ENCODE measurements around the gene RMI1.
A peak's percentile ranks its signal among the peaks of the same experiment; 100 is the strongest.

RMI1 gene

GRCh38 chr9:83978992-83979811 is 1.4 kb upstream of the RMI1 start:
- Histone ChIP-seq H2BK15ac (replicated peaks; ENCODE audit: low read depth) (no peak overlapping the region), H3K27ac (ENCODE audit: low read depth, low read length) (peak overlapping the region; percentile 68), H3K56ac (ENCODE audit: low read length) (peak overlapping the region; percentile 90), H3K36me3 (ENCODE audit: control insufficient read depth, insufficient read depth, low read length) (peaks cover 7% of the 10 kb centered on the region), H3K4me1 (ENCODE audit: control insufficient read depth, low read depth, low read length) (no peaks in the 10 kb centered on the region), H3K9ac (ENCODE audit: low read length) (peak overlapping the region; percentile 85), H2AK5ac (ENCODE audit: low read length) (peak overlapping the region; percentile 81), H3K79me2 (ENCODE audit: control insufficient read depth, insufficient read depth, low read length) (peaks cover 72% of the 10 kb centered on the region), H3K23ac (ENCODE audit: low read length) (peak overlapping the region; percentile 81), H3K4me3 (ENCODE audit: low read length) (peak overlapping the region; percentile 98), H3K4ac (ENCODE audit: low read depth, low read length) (peak overlapping the region; percentile 99), H3K79me1 (ENCODE audit: low read length) (peaks cover 4% of the 10 kb centered on the region), H2BK5ac (ENCODE audit: low read length) (peak overlapping the region; percentile 69), H3K27me3 (ENCODE audit: insufficient read depth, low read length, poor library complexity) (no peaks in the 10 kb centered on the region), H4K8ac (ENCODE audit: low read depth, low read length) (no peak overlapping the region), H2BK120ac (ENCODE audit: low read depth, low read length) (peak overlapping the region; percentile 46), H3K4me2 (ENCODE audit: low read length) (peak overlapping the region; percentile 58), H3K18ac (ENCODE audit: low read length) (peak overlapping the region; percentile 94), H4K5ac (ENCODE audit: low read length) (no peak overlapping the region)
- no CpG with 5 or more reads among the region's 55 CpGs for WGBS (ENCODE audit: extremely low coverage, insufficient coverage, low lambda C conversion rate)
- peak; percentile 89 for DNase-seq

- no peaks in the 10 kb centered on the region for H3K27me3 ChIP-seq (ENCODE audit: insufficient read depth, low read length, poor library complexity)
- no peak within 1 kb of the TSS for H2BK15ac ChIP-seq (replicated peaks; ENCODE audit: low read depth)
- no peaks in the 10 kb centered on the region for H3K4me1 ChIP-seq (ENCODE audit: control insufficient read depth, low read depth, low read length)
- H4K8ac ChIP-seq (ENCODE audit: low read depth, low read length) = peak within 1 kb of the TSS; percentile 56
- H3K56ac ChIP-seq (ENCODE audit: low read length) = peak within 1 kb of the TSS; percentile 99
- H2BK120ac ChIP-seq (ENCODE audit: low read depth, low read length) = peak within 1 kb of the TSS; percentile 46
- H4K5ac ChIP-seq (ENCODE audit: low read length) = peak within 1 kb of the TSS; percentile 33
- H3K27ac ChIP-seq (ENCODE audit: low read depth, low read length) = peak within 1 kb of the TSS; percentile 89
- WGBS (ENCODE audit: extremely low coverage, insufficient coverage, low lambda C conversion rate) = no CpG with 5 or more reads among the region's 57 CpGs
- peak within 1 kb of the TSS; percentile 94 for H3K18ac ChIP-seq (ENCODE audit: low read length)
- H3K4ac ChIP-seq (ENCODE audit: low read depth, low read length) = peak within 1 kb of the TSS; percentile 99
- peak within 1 kb of the TSS; percentile 94 for H2BK5ac ChIP-seq (ENCODE audit: low read length)
- H3K9ac ChIP-seq (ENCODE audit: low read length) = peak within 1 kb of the TSS; percentile 99
- peaks cover 75% of the 10 kb centered on the region for H3K79me2 ChIP-seq (ENCODE audit: control insufficient read depth, insufficient read depth, low read length)
- H3K4me2 ChIP-seq (ENCODE audit: low read length) = peak within 1 kb of the TSS; percentile 85
- peaks cover 4% of the 10 kb centered on the region for H3K79me1 ChIP-seq (ENCODE audit: low read length)
- H2AK5ac ChIP-seq (ENCODE audit: low read length) = peak within 1 kb of the TSS; percentile 81
- H3K23ac ChIP-seq (ENCODE audit: low read length) = peak within 1 kb of the TSS; percentile 81
- peak; percentile 98 for DNase-seq
- H3K4me3 ChIP-seq (ENCODE audit: low read length) = peak within 1 kb of the TSS; percentile 98
- peaks cover 5% of the 10 kb centered on the region for H3K36me3 ChIP-seq (ENCODE audit: control insufficient read depth, insufficient read depth, low read length)
Observed at GRCh38 chr9:83979812-83980394, 702 bp upstream of the RMI1 start, which contains the start of gene HNRNPK. Gene HNRNPK (minus strand): TSS chr9:83980215. CDS start chr9:83978252, 1,963 bp downstream.

- Histone ChIP-seq H4K5ac (ENCODE audit: low read length) (peak overlapping the region; percentile 33), H3K27me3 (ENCODE audit: insufficient read depth, low read length, poor library complexity) (no peaks in the 10 kb centered on the region), H3K79me1 (ENCODE audit: low read length) (no peaks in the 10 kb centered on the region), H3K4me3 (ENCODE audit: low read length) (peak overlapping the region; percentile 71), H3K27ac (ENCODE audit: low read depth, low read length) (peak overlapping the region; percentile 89), H3K56ac (ENCODE audit: low read length) (peak overlapping the region; percentile 99), H3K23ac (ENCODE audit: low read length) (no peak overlapping the region), H3K4me1 (ENCODE audit: control insufficient read depth, low read depth, low read length) (no peaks in the 10 kb centered on the region), H4K8ac (ENCODE audit: low read depth, low read length) (no peak overlapping the region), H3K4me2 (ENCODE audit: low read length) (peak overlapping the region; percentile 85), H3K4ac (ENCODE audit: low read depth, low read length) (peak overlapping the region; percentile 90), H3K9ac (ENCODE audit: low read length) (peak overlapping the region; percentile 99), H2BK120ac (ENCODE audit: low read depth, low read length) (peak overlapping the region; percentile 19), H2BK15ac (replicated peaks; ENCODE audit: low read depth) (no peak overlapping the region), H3K36me3 (ENCODE audit: control insufficient read depth, insufficient read depth, low read length) (no peaks in the 10 kb centered on the region), H2BK5ac (ENCODE audit: low read length) (peak overlapping the region; percentile 94), H3K79me2 (ENCODE audit: control insufficient read depth, insufficient read depth, low read length) (peaks cover 64% of the 10 kb centered on the region), H3K18ac (ENCODE audit: low read length) (peak overlapping the region; percentile 92), H2AK5ac (ENCODE audit: low read length) (no peak overlapping the region)
- peak; percentile 57 for DNase-seq
- WGBS (ENCODE audit: extremely low coverage, insufficient coverage, low lambda C conversion rate) = no CpG with 5 or more reads among the region's 29 CpGs
Observed at GRCh38 chr9:83981126-83981871, 694 bp downstream of the RMI1 start.

DNA sequence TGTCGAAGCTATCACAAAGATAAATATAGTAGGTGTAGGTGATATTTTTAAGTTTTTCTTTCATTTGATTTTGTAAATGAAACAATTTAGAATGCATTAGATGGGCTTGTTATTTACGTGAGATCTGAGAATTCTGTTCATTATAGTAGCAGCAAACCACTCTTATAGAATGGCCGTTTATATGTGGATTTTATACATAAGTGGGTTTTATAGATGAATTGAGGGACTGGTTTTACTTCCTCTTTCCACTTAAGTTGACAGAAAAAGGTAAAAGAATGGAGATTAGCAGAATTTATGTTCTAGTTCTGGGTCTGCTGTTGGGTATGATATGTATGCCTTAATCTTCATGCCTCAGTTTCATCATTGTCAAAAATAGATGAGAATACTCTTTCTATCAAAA is 5.6 kb downstream of the RMI1 start:
- no peaks in the 10 kb centered on the region for H3K27me3 ChIP-seq (ENCODE audit: insufficient read depth, low read length, poor library complexity)
- no peaks in the 10 kb centered on the region for H3K36me3 ChIP-seq (ENCODE audit: control insufficient read depth, insufficient read depth, low read length)
- no peak overlapping the region for H3K4ac ChIP-seq (ENCODE audit: low read depth, low read length)
- no peak overlapping the region for H3K4me3 ChIP-seq (ENCODE audit: low read length)
- peaks cover 36% of the 10 kb centered on the region for H3K79me2 ChIP-seq (ENCODE audit: control insufficient read depth, insufficient read depth, low read length)
- no peak overlapping the region for H3K9ac ChIP-seq (ENCODE audit: low read length)
- no CpG with 5 or more reads among the region's 3 CpGs for WGBS (ENCODE audit: extremely low coverage, insufficient coverage, low lambda C conversion rate)
- H4K8ac ChIP-seq (ENCODE audit: low read depth, low read length) = no peak overlapping the region
- H3K27ac ChIP-seq (ENCODE audit: low read depth, low read length) = no peak overlapping the region
- H3K79me1 ChIP-seq (ENCODE audit: low read length) = no peaks in the 10 kb centered on the region
- H4K5ac ChIP-seq (ENCODE audit: low read length) = no peak overlapping the region
- H3K23ac ChIP-seq (ENCODE audit: low read length) = no peak overlapping the region
- no peak overlapping the region for H2BK5ac ChIP-seq (ENCODE audit: low read length)
- no peak overlapping the region for H2BK120ac ChIP-seq (ENCODE audit: low read depth, low read length)
- DNase-seq = no peak
- no peaks in the 10 kb centered on the region for H3K4me1 ChIP-seq (ENCODE audit: control insufficient read depth, low read depth, low read length)
- H2BK15ac ChIP-seq (replicated peaks; ENCODE audit: low read depth) = no peak overlapping the region
- H3K4me2 ChIP-seq (ENCODE audit: low read length) = no peak overlapping the region
- H3K18ac ChIP-seq (ENCODE audit: low read length) = no peak overlapping the region
- H3K56ac ChIP-seq (ENCODE audit: low read length) = no peak overlapping the region
- no peak overlapping the region for H2AK5ac ChIP-seq (ENCODE audit: low read length)

- no peak overlapping the region for H4K8ac ChIP-seq (ENCODE audit: low read depth, low read length)
- H3K18ac ChIP-seq (ENCODE audit: low read length) = no peak overlapping the region
- no peak overlapping the region for H3K23ac ChIP-seq (ENCODE audit: low read length)
- H3K79me1 ChIP-seq (ENCODE audit: low read length) = no peaks in the 10 kb centered on the region
- H3K4ac ChIP-seq (ENCODE audit: low read depth, low read length) = no peak overlapping the region
- peaks cover 30% of the 10 kb centered on the region for H3K79me2 ChIP-seq (ENCODE audit: control insufficient read depth, insufficient read depth, low read length)
- no peaks in the 10 kb centered on the region for H3K36me3 ChIP-seq (ENCODE audit: control insufficient read depth, insufficient read depth, low read length)
- no CpG with 5 or more reads among the region's 11 CpGs for WGBS (ENCODE audit: extremely low coverage, insufficient coverage, low lambda C conversion rate)
- no peak overlapping the region for H3K9ac ChIP-seq (ENCODE audit: low read length)
- H2BK5ac ChIP-seq (ENCODE audit: low read length) = no peak overlapping the region
- DNase-seq = no peak
- no peak overlapping the region for H2AK5ac ChIP-seq (ENCODE audit: low read length)
- H2BK120ac ChIP-seq (ENCODE audit: low read depth, low read length) = no peak overlapping the region
- no peaks in the 10 kb centered on the region for H3K27me3 ChIP-seq (ENCODE audit: insufficient read depth, low read length, poor library complexity)
- H3K4me3 ChIP-seq (ENCODE audit: low read length) = no peak overlapping the region
- no peak overlapping the region for H2BK15ac ChIP-seq (replicated peaks; ENCODE audit: low read depth)
- H3K4me1 ChIP-seq (ENCODE audit: control insufficient read depth, low read depth, low read length) = no peaks in the 10 kb centered on the region
- no peak overlapping the region for H4K5ac ChIP-seq (ENCODE audit: low read length)
- H3K56ac ChIP-seq (ENCODE audit: low read length) = no peak overlapping the region
- H3K4me2 ChIP-seq (ENCODE audit: low read length) = no peak overlapping the region
- H3K27ac ChIP-seq (ENCODE audit: low read depth, low read length) = no peak overlapping the region
Observed at GRCh38 chr9:83986765-83987401, 6.3 kb downstream of the RMI1 start.

Measured in mesendoderm (in vitro differentiated cells).